Measurements from ENCODE around the gene CD247. TPM values are rescaled to one million over a fixed set of nuclear protein-coding genes. Genes with fewer than 3 reads are reported as not detected.

CD247 gene
- total RNA-seq, 4 donors from 2014 or later, result 0.26 to 2.0 (median 0.52) TPM; not detected in 1

GRCh38 chr1:167454894-167455785, 63.2 kb downstream of the CD247 start:
- Histone ChIP-seq H3K27me3 (no peaks in the 10 kb centered on the region), H3K36me3 (no peaks in the 10 kb centered on the region), H3K4me3 (peak overlapping the region; percentile 72 to 87 (median 77)), H3K9me3 (no peaks in the 10 kb centered on the region), H3K27ac (replicated peaks in 1 of 4) (peak overlapping the region; percentile 81 to 86 (median 86)), H3K4me1 (peaks cover 10 to 17% (median 14%) of the 10 kb centered on the region in 4 donors)
- intact Hi-C loops (cut with DNase I), result no loop called here
- WGBS, result 1% methylated on average over 17 of the region's 85 CpGs
- no peak for DNase-seq (ENCODE audit: extremely low spot score)
- TF ChIP-seq POLR2A (IDR thresholded peaks at IDR 0.05; ENCODE audit: low read depth) (no peak), POLR2AphosphoS5 (IDR thresholded peaks at IDR 0.05) (peak in 1 of 2 donors; percentile 59)

- H3K9me3 ChIP-seq, result no peaks in the 10 kb centered on the region
- H3K36me3 ChIP-seq, result no peaks in the 10 kb centered on the region
- H3K4me1 ChIP-seq, result peaks cover 10 to 17% (median 14%) of the 10 kb centered on the region in 4 donors
- peak overlapping the region; percentile 81 to 86 (median 86) for H3K27ac ChIP-seq (replicated peaks in 1 of 4)
- no peaks in the 10 kb centered on the region for H3K27me3 ChIP-seq
- TF ChIP-seq EP300 (IDR thresholded peaks at IDR 0.05), result no peak
- TF ChIP-seq POLR2AphosphoS5 (IDR thresholded peaks at IDR 0.05), result no peak
- TF ChIP-seq, protein P1, sequence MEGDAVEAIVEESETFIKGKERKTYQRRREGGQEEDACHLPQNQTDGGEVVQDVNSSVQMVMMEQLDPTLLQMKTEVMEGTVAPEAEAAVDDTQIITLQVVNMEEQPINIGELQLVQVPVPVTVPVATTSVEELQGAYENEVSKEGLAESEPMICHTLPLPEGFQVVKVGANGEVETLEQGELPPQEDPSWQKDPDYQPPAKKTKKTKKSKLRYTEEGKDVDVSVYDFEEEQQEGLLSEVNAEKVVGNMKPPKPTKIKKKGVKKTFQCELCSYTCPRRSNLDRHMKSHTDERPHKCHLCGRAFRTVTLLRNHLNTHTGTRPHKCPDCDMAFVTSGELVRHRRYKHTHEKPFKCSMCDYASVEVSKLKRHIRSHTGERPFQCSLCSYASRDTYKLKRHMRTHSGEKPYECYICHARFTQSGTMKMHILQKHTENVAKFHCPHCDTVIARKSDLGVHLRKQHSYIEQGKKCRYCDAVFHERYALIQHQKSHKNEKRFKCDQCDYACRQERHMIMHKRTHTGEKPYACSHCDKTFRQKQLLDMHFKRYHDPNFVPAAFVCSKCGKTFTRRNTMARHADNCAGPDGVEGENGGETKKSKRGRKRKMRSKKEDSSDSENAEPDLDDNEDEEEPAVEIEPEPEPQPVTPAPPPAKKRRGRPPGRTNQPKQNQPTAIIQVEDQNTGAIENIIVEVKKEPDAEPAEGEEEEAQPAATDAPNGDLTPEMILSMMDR (IDR thresholded peaks at IDR 0.05), result no peak
- TF ChIP-seq POLR2A (IDR thresholded peaks at IDR 0.05; ENCODE audit: low read depth), result no peak
- intact Hi-C loops (cut with DNase I), result no loop called here
- no peak for DNase-seq (ENCODE audit: extremely low spot score)
- peak overlapping the region; percentile 72 to 87 (median 77) for H3K4me3 ChIP-seq
- 36% methylated on average over 17 of the region's 19 CpGs for WGBS
Measured at GRCh38 chr1:167454304-167454893, 63.9 kb downstream of the CD247 start.

DNA sequence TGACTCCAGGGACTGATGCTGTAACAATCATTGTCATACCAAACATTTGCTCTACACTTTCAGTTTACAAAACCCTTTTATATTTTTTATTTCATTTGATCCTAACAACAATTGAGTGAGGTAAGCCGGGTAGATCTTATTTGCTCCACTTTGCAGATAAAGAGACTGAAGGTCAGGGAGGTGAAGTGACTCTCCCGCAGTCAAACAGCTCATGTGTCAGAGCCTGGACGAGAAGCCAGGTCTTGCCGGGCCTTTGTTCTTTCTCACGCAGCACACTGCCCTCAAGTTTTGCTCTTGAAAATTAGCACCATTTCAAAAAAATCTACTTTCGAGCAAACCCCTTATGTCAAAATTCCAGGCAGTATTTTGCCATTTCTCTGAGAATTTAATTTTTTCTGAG, 65.2 kb downstream of the CD247 start:
- WGBS, result 80% methylated on average over 6 of the region's 6 CpGs
- Histone ChIP-seq H3K9me3 (no peaks in the 10 kb centered on the region), H3K4me3 (no peak overlapping the region), H3K36me3 (no peaks in the 10 kb centered on the region), H3K27ac (replicated peaks in 1 of 4) (no peak overlapping the region), H3K4me1 (peaks cover 10 to 17% (median 14%) of the 10 kb centered on the region in 4 donors), H3K27me3 (no peaks in the 10 kb centered on the region)
- DNase-seq (ENCODE audit: extremely low spot score), result no peak
- TF ChIP-seq EP300 (IDR thresholded peaks at IDR 0.05), result no peak
- TF ChIP-seq POLR2AphosphoS5 (IDR thresholded peaks at IDR 0.05), result no peak
- TF ChIP-seq POLR2A (IDR thresholded peaks at IDR 0.05; ENCODE audit: low read depth), result no peak
- TF ChIP-seq, protein P1 (IDR thresholded peaks at IDR 0.05), result no peak
- intact Hi-C loops (cut with DNase I), result no loop called here

DNA sequence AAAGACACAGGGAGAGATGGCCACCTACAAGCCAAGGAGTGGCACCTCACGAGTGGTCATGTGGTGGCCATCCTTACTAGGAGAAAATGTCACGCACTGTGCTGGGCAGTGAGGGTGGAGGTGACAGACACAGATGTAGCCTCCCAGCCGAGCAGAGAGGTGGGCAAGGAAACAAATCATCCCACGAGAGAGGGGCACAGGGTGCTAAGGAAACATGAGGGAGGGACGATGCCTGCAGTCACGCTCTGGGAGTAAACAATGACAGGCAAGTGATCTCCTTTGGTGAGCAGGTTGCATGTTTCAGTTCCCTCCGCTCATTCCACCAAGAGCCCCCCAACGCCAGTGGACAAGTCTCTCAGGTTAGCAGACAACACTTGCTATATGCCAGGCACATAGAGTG, 65.8 kb downstream of the CD247 start:
- H3K36me3 ChIP-seq, result no peaks in the 10 kb centered on the region
- no peak for DNase-seq (ENCODE audit: extremely low spot score)
- WGBS, result 87% methylated on average over 8 of the region's 8 CpGs
- H3K27ac ChIP-seq (replicated peaks in 1 of 4), result no peak overlapping the region
- H3K9me3 ChIP-seq, result no peaks in the 10 kb centered on the region
- H3K27me3 ChIP-seq, result no peaks in the 10 kb centered on the region
- peaks cover 10 to 17% (median 14%) of the 10 kb centered on the region in 4 donors for H3K4me1 ChIP-seq
- intact Hi-C loops (cut with DNase I), result no loop called here
- TF ChIP-seq, protein P1 (IDR thresholded peaks at IDR 0.05), result no peak
- TF ChIP-seq POLR2AphosphoS5 (IDR thresholded peaks at IDR 0.05) (no peak), EP300 (IDR thresholded peaks at IDR 0.05) (no peak), POLR2A (IDR thresholded peaks at IDR 0.05; ENCODE audit: low read depth) (no peak)
- no peak overlapping the region for H3K4me3 ChIP-seq

DNA sequence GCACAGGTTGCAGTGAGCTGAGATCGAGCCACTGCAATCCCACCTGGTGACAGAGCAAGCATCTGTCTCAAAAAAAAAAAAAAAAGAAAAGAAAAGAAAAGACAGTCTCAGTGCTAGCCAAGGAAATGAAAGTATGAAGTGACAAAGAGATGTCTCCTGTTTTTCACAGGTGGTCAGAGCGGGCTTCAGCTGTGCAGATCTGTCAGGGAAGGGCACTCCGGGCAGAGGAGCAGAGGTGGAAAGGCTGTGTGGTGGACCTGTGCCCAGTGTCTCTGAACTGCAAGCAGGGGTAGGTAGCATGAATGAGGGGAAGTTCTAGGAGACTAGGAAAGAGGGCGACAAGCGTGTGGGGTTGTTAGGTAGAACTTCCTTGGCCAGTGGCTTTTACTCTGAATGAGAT, 67.5 kb downstream of the CD247 start:
- Histone ChIP-seq H3K27ac (replicated peaks in 1 of 4) (no peak overlapping the region), H3K36me3 (no peaks in the 10 kb centered on the region), H3K27me3 (no peaks in the 10 kb centered on the region), H3K9me3 (no peaks in the 10 kb centered on the region), H3K4me3 (no peak overlapping the region), H3K4me1 (peaks cover 5 to 8% (median 7%) of the 10 kb centered on the region in 4 donors)
- no peak for TF ChIP-seq POLR2AphosphoS5 (IDR thresholded peaks at IDR 0.05)
- no peak for DNase-seq (ENCODE audit: extremely low spot score)
- WGBS, result 86% methylated on average over 5 of the region's 5 CpGs
- intact Hi-C loops (cut with DNase I), result no loop called here
